A549 (cell line): ENCODE measurements around the gene ZSCAN1. TPM values are rescaled to one million over a fixed set of nuclear protein-coding genes. Genes with fewer than 3 reads are reported as not detected.

Experiments used
- ATAC-seq, 2 experiments: fragments of 200-7000 bp in 1 of 2; fragments of >200 bp in 1 of 2; cut with Nextera tagmentation in 1 of 2; cut with Tn5 transposase in 1 of 2; 3 replicates each; pipeline versions ENCODE4 v1.8.0 to v1.9.1; 2018 to 2020; ENCODE audit warnings: mild to moderate bottlenecking in 1 of 2, moderate library complexity in 1 of 2
- CTCF ChIA-PET: fragments of 300-600 bp; sonication (Branson Sonifier 250); formaldehyde crosslinking; extraction: SDS; loops from one replicate; lab custom pipeline; 2021; ENCODE audit warnings: antibody characterized with exemption, inconsistent platforms; lab: Yijun Ruan, JAX
- POLR2A ChIA-PET: fragments of 350-600 bp; formaldehyde crosslinking; extraction: SDS; loops from one replicate; lab custom pipeline; 2021; ENCODE audit warnings: antibody characterized with exemption, inconsistent platforms; lab: Yijun Ruan, JAX
- DNase-seq, 2 experiments: peaks; one replicate each; pipeline versions ENCODE4 v3.0.0 to v3.0.0-alpha.2; 2011 to 2016; ENCODE audit warnings: low read depth in 1 of 2, low spot score in 1 of 2
- FAIRE-seq: peaks from 2 replicates; lab custom pipeline; 2011; peaks lifted over from hg19 to GRCh38; lab: Jason Lieb, UNC
- H3K27ac ChIP-seq, 2 experiments: fragments of >200 bp; sonication (Bioruptor Twin); formaldehyde crosslinking; 3 replicates each; pipeline ENCODE4 v1.5.1; 2016 to 2017
- H3K4me1 ChIP-seq: fragments of >200 bp; sonication (Bioruptor Twin); formaldehyde crosslinking; 3 replicates; pipeline ENCODE4 v1.6.1; 2016
- H3K4me2 ChIP-seq: fragments of >200 bp; sonication (Bioruptor Twin); formaldehyde crosslinking; 3 replicates; pipeline ENCODE4 v1.6.1; 2016
- H3K4me3 ChIP-seq: fragments of >200 bp; sonication (Bioruptor Twin); formaldehyde crosslinking; 3 replicates; pipeline ENCODE4 v1.5.1; 2016
- H3K9me3 ChIP-seq: fragments of >200 bp; sonication (Bioruptor Twin); formaldehyde crosslinking; 3 replicates; pipeline ENCODE4 v1.6.1; 2016
- BCL3 ChIP-seq: fragments of >200 bp; sonication (Bioruptor Twin); formaldehyde crosslinking; IDR thresholded peaks from 3 replicates; pipeline ENCODE4 v1.6.1; 2016
- CBX8 ChIP-seq: fragments of 200-600 bp; sonication (generic); IDR thresholded peaks from 2 replicates; pipeline ENCODE4 v1.6.1; 2016
- CHD2 ChIP-seq: fragments of 150-350 bp; IDR thresholded peaks from 2 replicates; pipeline ENCODE4 v1.6.1; 2014; ENCODE audit warnings: low read length; ENCODE audit not compliant: partially characterized antibody
- CHD4 ChIP-seq: fragments of 200-600 bp; sonication (generic); IDR thresholded peaks from 2 replicates; pipeline ENCODE4 v1.6.1; 2016; ENCODE audit warnings: antibody characterized with exemption, mild to moderate bottlenecking, borderline replicate concordance
- EHF ChIP-seq: fragments of 250-450 bp; sonication (Bioruptor Pico); IDR thresholded peaks from 2 replicates; pipeline ENCODE4 v1.5.0; 2020; ENCODE audit warnings: mild to moderate bottlenecking
- EP300 ChIP-seq, 2 experiments: fragments of >200 bp; sonication (Bioruptor Twin); formaldehyde crosslinking; IDR thresholded peaks; 2 replicates in 1 of 2; 3 replicates in 1 of 2; pipeline ENCODE4 v1.6.1; 2016 to 2017
- FOSB ChIP-seq: fragments of 250-450 bp; sonication (Bioruptor Pico); IDR thresholded peaks from 2 replicates; pipeline ENCODE4 v1.5.0; 2020; ENCODE audit warnings: mild to moderate bottlenecking, moderate library complexity
- FOSL2 ChIP-seq, 2 experiments: fragments of 450-650 bp in 1 of 2; fragments of >200 bp in 1 of 2; sonication (Bioruptor Twin) in 1 of 2; formaldehyde crosslinking; IDR thresholded peaks; 2 replicates each; pipeline versions ENCODE4 v1.5.0 to v1.6.1; 2016 to 2020; ENCODE audit warnings: mild to moderate bottlenecking in 1 of 2, moderate library complexity in 1 of 2
- GATA3 ChIP-seq: IDR thresholded peaks from 2 replicates; pipeline ENCODE4 v1.6.1; 2012; ENCODE audit warnings: borderline replicate concordance
- HES2 ChIP-seq: fragments of >200 bp; sonication (Bioruptor Twin); formaldehyde crosslinking; IDR thresholded peaks from 2 replicates; pipeline ENCODE4 v1.6.1; 2016
- HMGXB4 ChIP-seq: fragments of 250-450 bp; sonication (Bioruptor Pico); IDR thresholded peaks from 2 replicates; pipeline ENCODE4 v1.5.0; 2021; ENCODE audit warnings: mild to moderate bottlenecking, moderate library complexity, borderline replicate concordance
- HOXA7 ChIP-seq: fragments of 250-450 bp; sonication (Bioruptor Pico); IDR thresholded peaks from 2 replicates; pipeline ENCODE4 v1.5.0; 2020; ENCODE audit warnings: mild to moderate bottlenecking, moderate library complexity
- HOXB13 ChIP-seq: fragments of 250-450 bp; sonication (Bioruptor Pico); IDR thresholded peaks from 2 replicates; pipeline ENCODE4 v1.5.0; 2020; ENCODE audit warnings: low read depth, mild to moderate bottlenecking, moderate library complexity
- JUNB ChIP-seq: fragments of >200 bp; sonication (Bioruptor Twin); formaldehyde crosslinking; IDR thresholded peaks from 2 replicates; pipeline ENCODE4 v1.6.1; 2016
- KDM1A ChIP-seq: fragments of 200-600 bp; sonication (generic); IDR thresholded peaks from 2 replicates; pipeline ENCODE4 v1.6.1; 2016; ENCODE audit warnings: low read depth, mild to moderate bottlenecking
- MAZ ChIP-seq: fragments of 150-350 bp; IDR thresholded peaks from 2 replicates; pipeline ENCODE4 v1.6.1; 2014; ENCODE audit warnings: antibody characterized with exemption, low read depth, low read length, borderline replicate concordance
- NFE2L2 ChIP-seq: fragments of 150-350 bp; conservative IDR thresholded peaks from 2 replicates; pipeline ENCODE4 v1.6.1; 2014; ENCODE audit warnings: low read length
- NPAS2 ChIP-seq: fragments of 250-450 bp; sonication (Bioruptor Pico); IDR thresholded peaks from 2 replicates; pipeline ENCODE4 v1.8.0; 2022; ENCODE audit warnings: mild to moderate bottlenecking, moderate library complexity, borderline replicate concordance
- PHF8 ChIP-seq: fragments of 200-600 bp; sonication (generic); IDR thresholded peaks from 2 replicates; pipeline ENCODE4 v1.6.1; 2016; ENCODE audit warnings: low read depth, mild to moderate bottlenecking, antibody characterized with exemption, moderate library complexity, borderline replicate concordance
- RARB ChIP-seq: fragments of 250-450 bp; sonication (Bioruptor Pico); IDR thresholded peaks from 2 replicates; pipeline ENCODE4 v1.8.0; 2021; ENCODE audit warnings: mild to moderate bottlenecking, moderate library complexity
- RCOR1 ChIP-seq: fragments of 150-350 bp; IDR thresholded peaks from 2 replicates; pipeline ENCODE4 v1.6.1; 2014; ENCODE audit warnings: antibody characterized with exemption, low read length, low read depth
- SREBF2 ChIP-seq: fragments of 450-650 bp; IDR thresholded peaks from 2 replicates; pipeline ENCODE4 v1.6.1; 2014; ENCODE audit warnings: mild to moderate bottlenecking, moderate library complexity
- TFCP2L1 ChIP-seq: fragments of 250-450 bp; sonication (Bioruptor Pico); IDR thresholded peaks from 2 replicates; pipeline ENCODE4 v1.5.0; 2021; ENCODE audit warnings: mild to moderate bottlenecking
- WGBS: methylation state at CpG from one replicate; pipeline ENCODE4 v1.1.6; 2017; ENCODE audit errors: missing lambda C conversion rate; 5-methylcytosine and 5-hydroxymethylcytosine counted together
- polyA plus RNA-seq, 4 experiments: library from polyadenylated mRNA; depleted of rRNA in 3 of 4; stranded (reverse); fragments of >200 nt; fragmentation: RNase III in 1 of 4; extraction: RNeasy Plus Mini Kit Qiagen cat#74134 plus additional on column Dnase treatment in 1 of 4; gene quantifications; 2 replicates in 3 of 4; 3 replicates in 1 of 4; pipeline ENCODE4 v1.2.3, GENCODE V29; 2011 to 2017
- TF ChIP-seq, protein P1 (sequence below): fragments of 450-650 bp; IDR thresholded peaks from 2 replicates; pipeline ENCODE4 v1.6.1; 2014; ENCODE audit warnings: antibody characterized with exemption
- TF ChIP-seq, protein P2 (sequence below): fragments of >200 bp; sonication (Bioruptor Twin); formaldehyde crosslinking; IDR thresholded peaks from 3 replicates; pipeline ENCODE4 v1.5.1; 2016

Gene ZSCAN1
- polyA plus RNA-seq, 2 of the 4 experiments (the other 2 are of a cell fraction), result not detected

DNA sequence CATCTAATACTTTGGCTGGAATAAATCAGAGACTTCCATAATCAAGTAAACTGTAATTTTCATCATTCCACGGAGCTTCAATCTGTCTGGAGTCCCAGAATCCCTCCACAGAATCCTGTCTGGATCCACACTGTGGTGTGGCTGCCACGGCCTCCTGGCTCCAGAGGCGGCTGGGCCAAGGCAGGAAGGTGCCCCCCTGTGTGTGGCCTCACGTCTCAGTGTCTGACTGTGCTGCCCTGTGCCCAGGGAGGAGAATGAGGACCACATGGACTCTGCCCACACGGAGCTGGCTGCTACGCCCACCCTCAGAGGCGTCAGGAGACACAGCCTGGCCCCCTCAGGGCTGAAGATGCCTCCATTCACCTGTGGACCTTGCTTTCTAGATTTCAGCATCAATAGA lies 13.0 kb downstream of the ZSCAN1 start:
- TF ChIP-seq JUNB, result no peak
- TF ChIP-seq PHF8, result no peak
- no peak for TF ChIP-seq TFCP2L1 (CRISPR knock-in tag)
- TF ChIP-seq, protein P1, sequence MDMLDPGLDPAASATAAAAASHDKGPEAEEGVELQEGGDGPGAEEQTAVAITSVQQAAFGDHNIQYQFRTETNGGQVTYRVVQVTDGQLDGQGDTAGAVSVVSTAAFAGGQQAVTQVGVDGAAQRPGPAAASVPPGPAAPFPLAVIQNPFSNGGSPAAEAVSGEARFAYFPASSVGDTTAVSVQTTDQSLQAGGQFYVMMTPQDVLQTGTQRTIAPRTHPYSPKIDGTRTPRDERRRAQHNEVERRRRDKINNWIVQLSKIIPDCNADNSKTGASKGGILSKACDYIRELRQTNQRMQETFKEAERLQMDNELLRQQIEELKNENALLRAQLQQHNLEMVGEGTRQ, result no peak
- TF ChIP-seq GATA3, result no peak
- no peak for TF ChIP-seq HES2
- no peak for TF ChIP-seq HOXB13 (CRISPR knock-in tag)
- no peak for TF ChIP-seq CHD2
- TF ChIP-seq MAZ, result no peak
- POLR2A ChIA-PET, result no interaction called here
- ATAC-seq (no peak), DNase-seq (no peak), FAIRE-seq (no peak)
- H3K4me3 ChIP-seq, result no peak overlapping the region
- no peak overlapping the region for H3K27ac ChIP-seq
- H3K4me2 ChIP-seq, result no peak overlapping the region
- CTCF ChIA-PET, result interaction anchor here (0.6 kb wide), 1 partner anchor 795 kb away, joined by 3 read pairs; no protein-coding TSS in a partner anchor
- 5% methylated on average over 7 of the region's 7 CpGs for WGBS
- H3K9me3 ChIP-seq, result peaks cover 73% of the 10 kb centered on the region
- H3K4me1 ChIP-seq, result no peaks in the 10 kb centered on the region

GRCh38 chr19:58047672-58048071 lies 13.8 kb downstream of the ZSCAN1 start:
- no peak for DNase-seq
- H3K4me1 ChIP-seq, result no peaks in the 10 kb centered on the region
- WGBS, result 0% methylated on average over 5 of the region's 12 CpGs
- CTCF ChIA-PET, result no interaction called here
- H3K4me2 ChIP-seq, result no peak overlapping the region
- H3K4me3 ChIP-seq, result no peak overlapping the region
- TF ChIP-seq KDM1A (no peak), RCOR1 (no peak), EP300 (IDR thresholded peaks at IDR 0.05) (no peak), EHF (CRISPR knock-in tag) (no peak), BCL3 (no peak), HMGXB4 (CRISPR knock-in tag) (no peak), CBX8 (no peak)
- no peak overlapping the region for H3K27ac ChIP-seq
- POLR2A ChIA-PET, result no interaction called here
- no peak for ATAC-seq
- peaks cover 80% of the 10 kb centered on the region for H3K9me3 ChIP-seq
- no peak for FAIRE-seq

DNA sequence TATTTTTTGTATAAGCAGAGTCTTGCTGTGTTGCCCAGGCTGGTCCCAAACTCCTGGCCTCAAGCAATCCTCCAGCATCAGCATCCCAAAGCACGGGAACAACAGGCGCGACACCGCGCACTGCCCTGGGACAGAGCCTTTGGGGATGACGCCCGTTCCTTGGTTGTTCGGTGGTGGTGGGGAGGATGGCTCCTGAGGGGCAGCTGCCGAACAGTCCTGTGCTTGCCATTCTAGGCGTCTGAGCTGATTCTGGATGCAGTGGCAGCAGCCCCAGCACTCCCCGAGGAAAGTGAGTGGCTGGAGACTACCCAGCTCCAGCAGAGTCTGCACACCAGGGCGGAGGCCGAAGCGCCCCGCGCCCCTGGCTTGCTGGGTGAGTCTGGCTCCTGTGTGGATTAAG lies 18.4 kb downstream of the ZSCAN1 start:
- FAIRE-seq, result no peak
- Histone ChIP-seq H3K4me2 (no peak overlapping the region), H3K9me3 (peaks cover 83% of the 10 kb centered on the region), H3K4me3 (no peak overlapping the region), H3K27ac (no peak overlapping the region), H3K4me1 (no peaks in the 10 kb centered on the region)
- ATAC-seq, result no peak
- ChIA-PET POLR2A (no interaction called here), CTCF (interaction anchor here (0.6 kb wide), 1 partner anchor 21 kb away, joined by 3 read pairs; no protein-coding TSS in a partner anchor)
- WGBS, result 60% methylated on average over 13 of the region's 16 CpGs
- no peak for DNase-seq
- TF ChIP-seq, protein P2, sequence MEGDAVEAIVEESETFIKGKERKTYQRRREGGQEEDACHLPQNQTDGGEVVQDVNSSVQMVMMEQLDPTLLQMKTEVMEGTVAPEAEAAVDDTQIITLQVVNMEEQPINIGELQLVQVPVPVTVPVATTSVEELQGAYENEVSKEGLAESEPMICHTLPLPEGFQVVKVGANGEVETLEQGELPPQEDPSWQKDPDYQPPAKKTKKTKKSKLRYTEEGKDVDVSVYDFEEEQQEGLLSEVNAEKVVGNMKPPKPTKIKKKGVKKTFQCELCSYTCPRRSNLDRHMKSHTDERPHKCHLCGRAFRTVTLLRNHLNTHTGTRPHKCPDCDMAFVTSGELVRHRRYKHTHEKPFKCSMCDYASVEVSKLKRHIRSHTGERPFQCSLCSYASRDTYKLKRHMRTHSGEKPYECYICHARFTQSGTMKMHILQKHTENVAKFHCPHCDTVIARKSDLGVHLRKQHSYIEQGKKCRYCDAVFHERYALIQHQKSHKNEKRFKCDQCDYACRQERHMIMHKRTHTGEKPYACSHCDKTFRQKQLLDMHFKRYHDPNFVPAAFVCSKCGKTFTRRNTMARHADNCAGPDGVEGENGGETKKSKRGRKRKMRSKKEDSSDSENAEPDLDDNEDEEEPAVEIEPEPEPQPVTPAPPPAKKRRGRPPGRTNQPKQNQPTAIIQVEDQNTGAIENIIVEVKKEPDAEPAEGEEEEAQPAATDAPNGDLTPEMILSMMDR, result no peak
- TF ChIP-seq FOSL2 (IDR thresholded peaks at IDR 0.05) (no peak), FOSL2 (CRISPR knock-in tag; IDR thresholded peaks at IDR 0.05) (no peak), NFE2L2 (no peak), SREBF2 (no peak), NPAS2 (no peak), CHD4 (no peak), HES2 (no peak), CHD2 (no peak), JUNB (no peak), RARB (CRISPR knock-in tag) (no peak), FOSB (CRISPR knock-in tag) (no peak), HOXA7 (CRISPR knock-in tag) (no peak)
